GM21423 (cell line): Measurements from ENCODE around the gene SMPX.
A peak's percentile ranks its signal among the peaks of the same experiment; 100 is the strongest.
"Not testable (repeated sequence)": the region's sequence is repeated elsewhere in the genome, so short reads cannot be mapped to it uniquely, and the experiment has no call there.

Source experiments
- ATAC-seq: cut with Tn5 transposase; IDR thresholded peaks from one replicate; pipeline ENCODE4 v1.9.1; 2021; ENCODE audit warnings: mild to moderate bottlenecking, moderate library complexity; ENCODE audit not compliant: unreplicated experiment

The SMPX gene

DNA sequence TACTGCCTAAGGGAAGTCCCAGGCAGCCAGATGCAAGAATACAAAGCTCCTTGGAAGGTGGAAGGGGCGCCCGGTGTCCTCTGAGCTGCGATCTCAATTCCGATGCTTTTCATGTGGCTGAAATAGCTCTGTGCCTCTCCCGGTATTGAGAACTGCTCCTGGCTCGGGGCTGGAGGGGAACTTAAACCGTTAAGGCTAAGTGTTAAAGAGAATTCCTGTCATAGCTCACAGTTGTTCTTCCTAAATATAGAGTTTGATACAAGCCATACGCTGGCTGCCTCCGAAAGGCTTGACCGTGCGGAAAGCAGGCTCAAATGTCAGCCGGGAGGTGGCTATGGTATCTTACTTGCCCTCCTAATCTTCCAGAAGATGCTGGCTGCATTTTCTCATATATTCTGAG, at the start of gene SMPX:
SMPX (minus strand) TSS at position 157 of the 400 bp plus-strand sequence. CDS start 3,826 bp downstream, outside the sequence.
- ATAC-seq, result no peak

DNA sequence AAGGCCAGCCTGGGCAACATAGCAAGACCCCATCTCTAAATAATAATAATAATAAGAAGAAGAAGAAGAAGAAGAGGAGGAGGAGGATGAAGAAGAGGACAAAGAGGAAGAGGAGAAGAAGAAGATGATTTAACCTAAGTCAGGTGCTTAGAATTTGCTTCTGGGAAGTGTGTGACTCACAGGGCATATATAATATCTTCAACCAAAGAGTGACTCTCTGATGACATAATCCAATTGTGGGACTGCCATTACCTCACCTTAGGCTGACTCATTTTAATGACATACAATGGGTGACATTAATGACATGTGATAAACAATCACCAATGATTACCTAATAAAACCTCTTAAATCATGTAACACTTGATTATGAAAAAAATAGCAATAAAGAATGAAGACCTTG, 48.8 kb upstream of the SMPX start:
- ATAC-seq, result no peak

DNA sequence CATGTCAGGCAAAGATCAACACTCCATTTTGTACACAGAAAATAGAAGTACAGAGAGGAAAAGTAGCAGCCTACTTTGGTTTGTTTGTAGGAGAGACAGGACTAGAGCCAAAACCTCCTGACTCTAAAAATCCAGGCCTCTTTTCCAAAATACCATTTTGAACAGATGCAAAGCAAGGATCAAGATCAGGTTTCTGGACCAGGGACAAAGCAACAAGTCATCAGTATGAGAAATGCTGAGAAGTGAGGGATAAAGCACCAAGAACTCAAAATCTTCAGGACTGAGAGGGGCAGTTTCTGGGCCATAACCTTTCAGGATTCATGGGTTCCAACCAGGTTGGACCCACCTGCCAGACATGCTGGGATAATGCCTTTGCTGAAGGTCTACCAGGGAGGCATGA, 44.9 kb upstream of the SMPX start:
- ATAC-seq, result no peak

DNA sequence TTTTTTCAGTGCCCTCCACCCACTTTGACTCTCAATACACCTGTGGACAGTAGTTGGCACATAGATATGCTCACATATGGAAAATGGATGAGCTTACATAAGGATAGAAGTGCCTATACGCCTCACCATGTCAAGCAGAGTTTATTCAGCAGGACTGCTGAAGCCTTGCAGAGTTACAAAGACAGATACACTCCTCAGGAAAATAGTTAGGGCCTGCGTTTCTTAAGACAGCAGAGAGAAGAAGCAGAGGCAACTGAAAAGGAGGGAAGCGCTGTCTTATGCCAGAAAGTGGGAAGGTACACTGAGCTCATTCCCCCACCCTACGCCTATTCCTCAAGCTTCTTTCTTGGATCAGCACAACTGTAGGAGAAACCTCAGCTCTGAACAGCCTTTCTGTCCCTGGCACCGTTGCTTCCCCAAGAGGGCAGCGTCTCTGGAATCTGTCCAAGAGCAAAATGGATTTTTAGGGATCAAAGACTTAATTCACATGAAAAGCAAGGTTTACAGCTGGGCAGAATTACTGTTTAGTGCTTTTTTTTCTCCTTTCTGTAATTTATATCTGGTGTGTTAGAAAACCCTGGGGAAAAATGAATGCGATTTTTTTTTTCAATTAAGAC, 44.2 kb upstream of the SMPX start:
- no peak for ATAC-seq

DNA sequence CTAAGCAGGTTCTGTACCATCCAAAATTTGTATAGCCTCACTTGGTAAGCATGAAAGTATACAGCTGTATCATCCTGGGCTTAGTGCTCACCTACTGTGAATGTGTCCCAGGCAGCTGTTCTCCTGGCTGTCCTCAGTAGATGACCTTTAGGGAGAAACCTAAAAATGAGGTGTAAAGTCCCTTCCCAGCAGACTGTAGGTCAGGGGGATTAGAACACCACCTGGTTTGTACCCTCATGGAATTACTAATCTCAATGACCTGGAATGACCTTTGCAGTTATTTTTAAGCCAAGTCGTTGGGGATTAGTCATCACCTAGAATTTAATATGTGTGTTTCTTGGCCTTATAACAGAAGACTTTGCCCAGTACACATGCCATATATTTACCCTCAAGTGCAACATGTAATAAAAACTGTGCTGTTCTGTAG, 42.4 kb upstream of the SMPX start:
- no peak for ATAC-seq

DNA sequence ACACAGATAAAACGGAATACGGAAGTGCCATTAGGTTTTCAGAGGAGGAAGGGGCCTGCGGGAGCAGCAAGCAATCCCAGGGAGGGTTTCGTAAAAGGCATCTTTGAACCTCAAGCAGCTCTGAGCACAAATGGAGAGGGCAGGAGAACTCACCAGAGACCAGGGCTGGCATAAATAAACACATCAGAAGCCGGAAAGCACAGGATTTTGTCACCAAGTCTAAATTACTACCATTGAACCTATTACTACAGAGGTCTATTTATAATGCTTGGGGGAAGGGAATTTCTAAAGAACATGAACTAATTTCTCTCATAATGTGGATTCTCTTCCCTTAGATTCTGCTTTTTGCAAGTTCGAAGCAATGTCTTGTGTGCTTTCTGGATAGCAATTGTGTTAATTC, 41.9 kb upstream of the SMPX start:
- no peak for ATAC-seq

DNA sequence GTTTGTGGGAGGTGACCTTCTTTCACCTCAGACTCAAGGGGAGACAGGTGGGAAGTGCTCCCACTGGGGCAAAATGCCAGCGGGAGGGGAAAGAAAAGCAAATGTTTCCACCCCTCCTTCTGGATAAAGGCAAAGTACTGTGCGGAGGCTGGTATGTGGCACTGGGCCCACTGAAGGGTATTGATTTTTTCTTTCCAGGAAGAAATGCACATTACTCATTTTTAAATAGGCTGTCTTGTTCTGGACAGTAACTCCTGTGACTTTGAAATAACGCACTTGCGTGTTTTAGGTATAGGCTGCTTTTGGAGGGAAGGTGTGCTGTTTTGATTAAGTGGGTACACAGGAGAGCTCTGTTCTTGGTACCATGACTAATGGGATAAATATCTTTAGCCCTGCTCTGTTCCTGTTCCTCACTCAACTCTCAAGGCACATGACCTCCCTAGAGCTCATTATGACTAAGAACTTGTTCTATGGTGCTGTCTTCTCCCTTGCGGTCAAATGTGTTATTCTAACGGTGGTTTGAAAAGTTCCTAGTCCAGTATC, 40.8 kb upstream of the SMPX start:
- ATAC-seq, result no peak

DNA sequence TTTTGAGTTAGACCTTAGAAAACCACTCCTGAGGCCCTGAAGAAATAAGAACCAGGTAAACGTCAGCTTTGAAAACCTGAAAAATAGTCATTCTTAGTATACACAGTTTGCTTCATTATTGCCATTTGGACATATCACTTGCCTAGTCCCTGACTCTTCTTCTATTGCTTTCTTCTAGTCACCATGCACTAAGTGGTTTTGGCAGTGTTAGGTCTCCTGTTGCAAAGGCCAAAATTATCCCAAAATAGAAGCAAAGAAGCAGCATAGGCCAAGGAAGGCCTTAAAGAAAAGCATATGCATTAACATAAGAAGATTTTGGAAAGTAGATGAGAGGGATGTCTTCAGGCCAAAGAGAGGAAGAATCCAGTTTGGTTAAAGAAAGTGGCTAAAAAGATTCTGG, 24.1 kb upstream of the SMPX start:
- no peak for ATAC-seq

DNA sequence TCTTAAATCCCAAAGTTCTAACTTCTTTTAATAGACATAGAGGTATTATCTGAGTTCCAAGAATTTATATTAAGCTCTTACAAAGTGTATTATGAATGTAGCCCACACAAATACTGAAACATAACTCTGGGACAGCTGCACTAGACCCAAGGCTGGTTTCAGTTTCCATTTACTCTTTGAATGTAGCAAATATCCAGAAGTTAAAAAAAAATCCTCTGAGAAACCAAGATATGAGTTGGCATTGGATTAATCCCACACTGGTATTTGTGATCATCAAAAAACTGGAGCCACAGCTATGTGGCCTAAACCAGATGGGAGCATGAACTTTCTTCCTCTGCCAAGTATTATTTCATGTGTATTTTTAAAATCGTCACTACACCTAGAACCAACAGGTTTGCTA, 23.6 kb upstream of the SMPX start:
- peak; percentile 55 for ATAC-seq

DNA sequence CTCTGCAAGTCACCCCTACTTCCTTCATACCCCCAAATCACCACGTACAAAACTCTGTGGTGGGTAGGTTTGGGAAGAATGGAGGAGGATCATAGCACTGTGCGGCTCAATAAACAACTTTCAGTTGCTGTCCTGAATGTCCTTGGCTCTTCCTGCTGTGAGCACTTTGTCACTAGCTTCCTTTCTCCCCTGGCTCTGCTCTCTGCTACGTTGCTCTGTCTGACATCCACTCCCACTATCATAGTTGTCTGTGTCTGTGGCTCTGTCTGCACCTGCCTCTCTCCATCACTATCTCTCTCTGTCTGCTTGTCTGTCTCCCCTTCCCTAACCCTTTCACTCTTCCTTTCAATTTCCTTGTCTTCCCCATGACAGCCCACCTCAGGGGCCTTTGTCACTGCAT, 21.2 kb upstream of the SMPX start:
- ATAC-seq, result no peak

DNA sequence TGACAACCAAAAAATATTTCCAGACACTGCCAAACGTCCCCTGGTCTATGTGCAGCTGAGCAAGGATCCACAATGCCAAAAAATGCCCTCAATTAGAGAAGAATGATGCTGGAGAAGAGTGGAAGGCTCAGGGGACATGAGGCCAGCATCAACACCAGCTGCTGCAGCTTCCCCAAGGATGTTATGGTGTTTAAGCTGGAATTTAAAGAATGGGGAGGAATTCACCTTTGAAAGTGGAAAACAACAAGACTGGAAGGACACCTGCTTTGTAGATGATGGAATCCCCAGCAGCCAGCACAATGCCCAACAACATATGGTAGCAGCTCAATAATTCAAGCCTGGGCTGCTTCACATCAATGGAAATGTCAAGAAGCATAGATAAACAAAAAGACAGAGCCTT, 20.3 kb upstream of the SMPX start:
- no peak for ATAC-seq

DNA sequence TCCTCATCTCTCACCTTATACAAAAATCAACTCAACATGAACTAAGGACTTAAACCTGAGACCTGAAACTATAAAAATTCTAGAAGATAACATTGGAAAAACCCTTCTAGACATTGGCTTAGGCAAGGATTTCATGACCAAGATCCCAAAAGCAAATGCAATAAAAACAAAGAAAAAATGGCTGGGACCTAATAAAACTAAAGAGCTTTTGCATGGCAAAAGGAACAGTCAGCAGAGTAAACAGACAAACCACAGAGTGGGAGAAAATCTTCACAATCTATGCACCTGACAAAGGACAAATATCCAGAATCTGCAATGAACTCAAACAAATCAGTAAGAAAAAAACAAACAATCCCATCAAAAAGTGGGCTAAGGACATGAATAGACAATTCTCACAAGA, 17.2 kb upstream of the SMPX start:
- not testable (repeated sequence) for ATAC-seq

DNA sequence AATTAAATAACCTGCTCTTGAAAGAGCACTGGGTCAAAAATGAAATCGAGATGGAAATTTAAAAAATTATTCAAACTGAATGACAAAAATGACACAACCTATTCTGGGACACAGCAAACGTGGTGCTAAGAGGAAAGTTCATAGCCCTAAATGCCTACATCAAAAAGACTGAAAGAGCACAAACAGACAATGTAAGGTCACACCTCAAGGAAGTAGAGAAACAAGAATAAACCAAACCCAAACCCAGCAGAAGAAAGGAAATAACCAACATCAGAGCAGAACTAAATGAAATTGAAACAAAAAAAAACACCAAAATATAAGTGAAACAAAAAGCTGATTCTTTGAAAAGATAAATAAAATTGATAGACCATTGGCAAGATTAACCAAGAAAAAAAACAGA, 15.1 kb upstream of the SMPX start:
- ATAC-seq, result not testable (repeated sequence)

DNA sequence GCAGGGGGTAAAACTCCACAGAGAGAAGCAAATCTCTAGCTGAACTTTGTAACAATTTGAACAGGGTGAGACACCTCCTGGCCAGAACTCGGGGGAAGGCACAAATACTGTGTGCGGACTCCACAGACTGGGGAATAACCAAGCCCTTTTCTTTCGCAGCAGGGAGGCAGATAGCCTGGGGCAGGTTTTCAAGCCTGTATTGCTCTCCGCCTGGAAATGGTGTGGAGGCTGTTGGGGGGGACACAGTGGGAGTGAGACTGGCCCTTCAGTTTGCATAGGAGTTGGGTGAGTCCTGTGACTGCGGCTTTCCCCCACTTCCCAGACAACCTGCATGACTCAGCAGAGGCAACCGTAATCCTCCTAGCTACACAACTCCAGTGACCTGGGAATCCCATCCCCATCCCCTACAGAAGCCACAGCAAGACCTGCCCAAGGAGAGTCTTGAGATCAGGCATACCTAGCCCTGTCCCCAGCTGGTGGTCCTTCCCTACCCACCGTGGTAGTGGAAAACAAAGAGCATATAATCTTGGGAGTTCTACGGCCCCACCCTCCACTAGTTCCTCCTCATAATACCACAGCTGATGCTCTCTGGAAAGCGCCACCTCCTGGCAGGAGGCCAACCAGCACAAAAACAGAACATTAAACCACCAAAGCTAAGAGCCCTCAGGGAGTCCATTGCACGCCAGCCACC, 12.9 kb upstream of the SMPX start:
- no peak for ATAC-seq

DNA sequence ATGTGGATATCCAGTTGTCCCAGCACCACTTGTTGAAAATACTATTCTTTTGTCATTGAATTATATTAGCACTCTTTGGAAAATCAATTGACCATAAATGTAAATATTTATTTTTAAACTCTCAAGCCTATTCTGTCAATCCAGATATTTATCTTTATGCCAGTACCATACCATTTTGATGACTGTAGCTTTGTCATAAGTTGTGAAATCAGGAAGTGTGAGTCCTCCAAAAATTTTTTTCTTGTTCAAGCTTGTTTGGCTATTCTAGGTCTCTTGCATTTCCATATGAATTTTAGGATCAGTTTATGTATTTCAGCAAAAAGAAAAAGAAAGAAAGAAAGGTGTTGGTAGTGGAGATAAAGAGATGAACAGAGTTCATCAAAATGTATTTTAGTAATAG, 8.2 kb upstream of the SMPX start:
- ATAC-seq, result no peak

DNA sequence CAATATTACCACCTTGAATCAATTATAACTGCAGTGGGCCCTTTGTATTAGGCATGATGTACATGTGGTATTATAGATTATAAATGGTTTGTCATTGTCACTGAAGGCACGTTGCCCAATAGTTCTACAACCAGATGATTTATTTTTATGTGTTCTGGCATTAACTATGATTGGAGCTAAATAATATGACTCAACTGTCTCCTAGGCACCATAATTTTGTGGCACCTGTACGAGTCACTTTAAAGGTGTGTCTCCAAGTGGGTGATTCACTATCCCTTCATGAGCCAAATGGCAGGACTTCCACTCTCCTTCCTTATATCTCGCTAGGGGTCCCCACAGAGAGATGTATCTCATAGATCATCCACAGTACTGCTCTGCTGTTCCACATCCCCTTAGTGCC, 6.1 kb upstream of the SMPX start:
- no peak for ATAC-seq

DNA sequence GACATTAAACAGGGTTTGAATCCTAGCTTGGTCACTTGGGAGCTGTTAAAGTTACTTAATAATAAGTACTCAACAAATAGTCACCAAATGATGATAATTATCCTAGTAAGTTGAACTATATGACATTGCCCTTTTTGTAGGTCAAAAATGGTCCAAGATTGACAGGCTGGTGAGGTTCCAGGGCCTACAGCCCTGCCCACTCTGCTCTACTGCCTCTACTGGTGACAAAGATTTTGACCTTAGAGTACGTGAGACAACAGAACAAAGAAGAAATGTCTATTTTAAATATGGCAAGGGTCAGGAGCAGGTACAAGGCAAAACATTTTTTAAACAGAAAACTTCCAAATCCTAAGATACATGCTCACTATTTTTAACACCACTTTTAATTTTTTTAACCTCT, 572 bp upstream of the SMPX start:
- no peak for ATAC-seq

DNA sequence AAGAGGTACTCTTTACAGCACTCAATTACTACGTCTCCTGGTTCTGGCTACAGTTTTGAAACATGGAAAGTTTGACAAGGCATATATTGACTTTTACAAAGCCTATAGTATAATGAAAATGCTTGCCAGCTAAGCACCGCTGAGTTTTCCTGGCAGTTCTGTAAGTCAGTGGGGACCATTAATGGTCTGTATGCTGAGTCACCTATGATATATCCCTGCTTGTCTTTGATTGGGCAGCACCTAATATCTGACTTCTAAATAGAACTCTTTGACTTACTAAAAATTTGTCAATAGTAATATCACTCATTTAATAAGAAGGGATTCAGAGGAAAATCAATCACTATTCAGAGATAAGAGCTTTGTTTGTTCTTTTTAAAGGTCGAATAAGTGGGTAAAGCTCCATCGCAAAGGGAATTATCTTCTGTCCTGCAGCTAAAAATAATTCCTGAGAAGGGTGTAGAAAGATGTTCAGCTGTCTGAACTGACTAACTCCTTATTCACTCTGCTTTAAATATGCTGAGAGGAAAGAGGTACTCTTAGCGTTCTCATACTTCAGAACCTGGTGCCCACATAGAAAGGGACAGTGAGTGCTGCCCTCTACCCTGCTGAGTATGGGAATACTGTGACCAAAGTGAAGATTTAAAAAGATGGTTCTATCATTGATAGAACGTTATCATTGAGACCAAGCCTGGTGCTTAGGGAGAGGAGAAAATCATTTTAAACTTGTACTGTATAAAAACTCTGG, 959 bp downstream of the SMPX start:
- no peak for ATAC-seq

DNA sequence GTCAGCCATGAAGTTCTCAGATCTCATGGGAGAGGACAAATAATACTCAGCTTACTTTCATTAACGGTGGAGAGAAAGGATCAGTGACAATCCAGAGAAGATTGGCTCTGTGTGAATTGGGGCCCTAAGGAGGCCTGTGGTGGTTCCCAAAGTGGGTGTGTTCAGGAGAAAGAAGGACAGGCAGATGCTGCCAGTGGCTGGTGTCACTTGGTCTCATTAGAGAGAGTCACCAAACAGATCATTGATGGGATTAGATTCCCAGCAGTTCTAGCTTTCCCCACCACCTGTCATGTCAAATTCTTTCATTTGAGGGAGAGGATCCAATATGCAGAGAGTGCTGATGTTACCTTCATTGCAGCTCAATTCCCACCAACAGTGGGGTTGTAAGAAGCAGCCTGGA, 8.0 kb downstream of the SMPX start:
- ATAC-seq, result no peak

DNA sequence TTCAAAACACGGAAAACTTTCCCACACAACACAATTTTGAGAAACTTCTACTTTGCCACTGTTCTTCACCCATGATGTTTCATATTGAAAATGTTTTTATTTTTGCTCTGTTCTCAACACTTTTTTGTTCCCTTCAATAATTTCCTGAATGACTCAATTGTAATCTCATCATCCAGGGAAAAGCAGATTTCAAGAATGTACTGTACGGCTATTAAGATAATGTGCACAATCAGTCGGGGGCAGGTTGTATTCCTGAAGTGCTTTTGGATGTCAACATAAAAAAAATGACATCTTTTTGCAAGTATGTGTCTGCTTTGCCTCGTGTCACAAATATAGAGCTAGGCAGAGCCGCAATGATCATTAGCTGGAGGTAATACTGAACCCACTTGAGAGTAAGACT, 9.7 kb downstream of the SMPX start:
- ATAC-seq, result no peak

DNA sequence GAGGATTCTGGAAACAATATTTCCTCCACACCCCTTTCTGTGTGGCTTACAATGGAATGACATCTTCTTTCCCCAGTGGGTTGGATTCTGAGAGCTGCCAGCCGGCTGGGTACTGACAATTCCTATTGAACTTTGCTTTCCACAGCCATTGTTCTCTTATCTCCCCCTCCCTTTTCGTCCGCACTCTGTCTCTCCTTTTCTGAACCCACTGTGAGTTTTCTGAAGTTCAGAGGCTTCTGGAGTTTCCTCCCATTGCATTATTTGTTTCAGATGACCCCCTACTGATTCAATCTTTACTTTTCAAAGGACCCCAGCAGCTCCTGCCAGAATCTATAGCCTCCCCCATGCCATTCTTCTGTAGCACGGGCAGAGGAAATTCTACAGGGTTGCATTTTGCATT, 10.4 kb downstream of the SMPX start:
- ATAC-seq, result no peak

DNA sequence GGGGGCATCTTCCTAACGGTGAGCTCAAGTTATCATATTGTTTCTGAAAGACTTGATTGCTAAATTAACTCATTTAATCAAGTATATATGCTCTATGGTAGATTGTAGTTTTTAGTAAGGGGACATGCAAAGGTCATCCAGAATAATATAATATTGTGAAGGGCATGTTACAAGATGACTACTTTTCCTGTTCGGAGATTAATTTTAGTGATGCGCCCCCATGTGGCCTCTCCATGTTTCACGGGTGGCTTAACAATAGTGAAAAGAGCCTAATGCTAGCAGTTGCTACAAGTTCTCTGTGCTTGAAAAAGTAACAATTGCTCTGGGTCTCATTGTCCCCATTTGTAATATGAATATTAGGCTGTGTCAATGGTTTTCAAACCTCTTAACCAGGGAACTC, 12.2 kb downstream of the SMPX start:
- ATAC-seq, result no peak
